Esophagus muscularis mucosa (tissue), 4 donors: ENCODE data around the gene PUM2. TPM values are rescaled to one million over a fixed set of nuclear protein-coding genes. Genes with fewer than 3 reads are reported as not detected.
"Not testable (repeated sequence)": the region's sequence is repeated elsewhere in the genome, so short reads cannot be mapped to it uniquely, and the experiment has no call there.

Experiments used
- DNase-seq: peaks from one replicate; pipeline ENCODE4 v3.0.0-alpha.2; 2017; ENCODE audit errors: extremely low spot score
- H3K27ac ChIP-seq, 4 donors: fragments of 200-600 bp; sonication (generic); replicated peaks in 1 of 4; 1 replicate in 3 of 4; 2 replicates in 1 of 4; pipeline ENCODE4 v1.5.1; 2016 to 2019; ENCODE audit warnings: mild to moderate bottlenecking in 1 of 4
- H3K27me3 ChIP-seq, 4 donors: fragments of 200-600 bp; sonication (generic); one replicate each; pipeline versions ENCODE4 v1.5.1 to v1.6.0; 2016 to 2019
- H3K36me3 ChIP-seq, 4 donors: fragments of 200-600 bp; sonication (generic); one replicate each; pipeline ENCODE4 v1.5.1; 2016 to 2019
- H3K4me1 ChIP-seq, 4 donors: fragments of 200-600 bp; sonication (generic); one replicate each; pipeline ENCODE4 v1.5.1; 2016 to 2019
- H3K4me3 ChIP-seq, 4 donors: fragments of 200-600 bp; sonication (generic); 1 replicate in 2 of 4; 2 replicates in 2 of 4; pipeline ENCODE4 v1.5.1; 2016 to 2019; ENCODE audit warnings: mild to moderate bottlenecking in 4 of 4, moderate library complexity in 1 of 4
- H3K9me3 ChIP-seq, 4 donors: fragments of 200-600 bp; sonication (generic); 1 replicate in 3 of 4; 2 replicates in 1 of 4; pipeline ENCODE4 v1.5.1; 2016 to 2019
- CTCF ChIP-seq, 3 experiments: fragments of 200-600 bp in 2 of 3; fragments of 450-650 bp in 1 of 3; sonication (generic) in 2 of 3; IDR thresholded peaks; one replicate each; pipeline ENCODE4 v1.5.1; 2017 to 2019; ENCODE audit warnings: antibody characterized with exemption in 3 of 3, mild to moderate bottlenecking in 2 of 3, moderate library complexity in 1 of 3
- EP300 ChIP-seq: sonication (generic); formaldehyde crosslinking; IDR thresholded peaks from one replicate; pipeline ENCODE4 v1.6.1; 2017; ENCODE audit warnings: antibody characterized with exemption
- POLR2A ChIP-seq: fragments of 450-650 bp; IDR thresholded peaks from one replicate; pipeline ENCODE4 v1.6.1; 2017; ENCODE audit warnings: antibody characterized with exemption, moderate library complexity, mild to moderate bottlenecking, low read depth
- POLR2AphosphoS5 ChIP-seq, 2 donors: sonication (generic); formaldehyde crosslinking; IDR thresholded peaks; one replicate each; pipeline ENCODE4 v1.6.1; 2017; ENCODE audit warnings: antibody characterized with exemption in 2 of 2
- WGBS: methylation state at CpG from one replicate; pipeline ENCODE4 v1.1.5; 2018; 5-methylcytosine and 5-hydroxymethylcytosine counted together
- intact Hi-C: fragments of 100-400 bp; cut with DNase I; formaldehyde crosslinking; loops from one replicate; pipeline ENCODE4 v1.15.1; 2023
- total RNA-seq, 4 donors: library from RNA; depleted of rRNA; stranded (reverse); fragments of >200 nt; gene quantifications; one replicate each; pipeline versions ENCODE4 v1.1.0 to v1.2.1, GENCODE V29; 2016

PUM2 gene
- total RNA-seq, 4 donors from 2014 or later, result 73.7 to 113 (median 93.1) TPM

- Histone ChIP-seq H3K9me3 (no peaks in the 10 kb centered on the region), H3K27ac (no peak overlapping the region), H3K4me1 (peaks cover 0 to 6% (median 0%) of the 10 kb centered on the region in 4 donors), H3K36me3 (no peaks in the 10 kb centered on the region), H3K4me3 (no peak overlapping the region), H3K27me3 (no peaks in the 10 kb centered on the region)
- DNase-seq, result no peak
- WGBS, result 72% methylated on average over 4 of the region's 4 CpGs
- no peak for TF ChIP-seq POLR2A
- no peak for TF ChIP-seq CTCF (IDR thresholded peaks at IDR 0.05)
- no peak for TF ChIP-seq POLR2AphosphoS5 (IDR thresholded peaks at IDR 0.05)
- TF ChIP-seq EP300, result no peak
- intact Hi-C loops, result no loop called here
These were observed 20.8 kb upstream of the PUM2 start for GRCh38 chr2:20371323-20372025.

- 73% methylated on average over 5 of the region's 5 CpGs for WGBS
- DNase-seq, result no peak
- intact Hi-C loops, result no loop called here
- TF ChIP-seq POLR2A, result no peak
- TF ChIP-seq POLR2AphosphoS5 (IDR thresholded peaks at IDR 0.05), result no peak
- TF ChIP-seq EP300, result no peak
- TF ChIP-seq CTCF (IDR thresholded peaks at IDR 0.05), result no peak
- no peaks in the 10 kb centered on the region for H3K9me3 ChIP-seq
- H3K4me1 ChIP-seq, result peaks cover 0 to 6% (median 0%) of the 10 kb centered on the region in 4 donors
- no peaks in the 10 kb centered on the region for H3K27me3 ChIP-seq
- no peak overlapping the region for H3K4me3 ChIP-seq
- H3K36me3 ChIP-seq, result no peaks in the 10 kb centered on the region
- H3K27ac ChIP-seq, result no peak overlapping the region
These were observed 19.5 kb upstream of the PUM2 start for GRCh38 chr2:20370191-20370590.

GRCh38 chr2:20369366-20369765 lies 18.7 kb upstream of the PUM2 start:
- no peaks in the 10 kb centered on the region for H3K27me3 ChIP-seq
- WGBS, result 82% methylated on average over 9 of the region's 9 CpGs
- TF ChIP-seq POLR2A, result no peak
- TF ChIP-seq CTCF (IDR thresholded peaks at IDR 0.05), result no peak
- no peak for TF ChIP-seq POLR2AphosphoS5 (IDR thresholded peaks at IDR 0.05)
- TF ChIP-seq EP300, result no peak
- H3K9me3 ChIP-seq, result no peaks in the 10 kb centered on the region
- peaks cover 0 to 6% (median 0%) of the 10 kb centered on the region in 4 donors for H3K4me1 ChIP-seq
- no peaks in the 10 kb centered on the region for H3K36me3 ChIP-seq
- no peak for DNase-seq
- H3K27ac ChIP-seq, result no peak overlapping the region
- intact Hi-C loops, result no loop called here
- no peak overlapping the region for H3K4me3 ChIP-seq

- Histone ChIP-seq H3K4me3 (no peak overlapping the region), H3K9me3 (no peaks in the 10 kb centered on the region), H3K36me3 (no peaks in the 10 kb centered on the region), H3K27me3 (no peaks in the 10 kb centered on the region), H3K27ac (no peak overlapping the region), H3K4me1 (peaks cover 0 to 6% (median 0%) of the 10 kb centered on the region in 4 donors)
- intact Hi-C loops, result no loop called here
- no peak for DNase-seq
- no peak for TF ChIP-seq POLR2AphosphoS5 (IDR thresholded peaks at IDR 0.05)
- no peak for TF ChIP-seq CTCF (IDR thresholded peaks at IDR 0.05)
- no peak for TF ChIP-seq EP300
- TF ChIP-seq POLR2A, result no peak
- 62% methylated on average over 3 of the region's 3 CpGs for WGBS
These were observed 18.1 kb upstream of the PUM2 start for GRCh38 chr2:20368706-20369105.

- H3K4me1 ChIP-seq, intact Hi-C loops, H3K4me3 ChIP-seq, H3K36me3 ChIP-seq, H3K27me3 ChIP-seq, H3K27ac ChIP-seq, H3K9me3 ChIP-seq, DNase-seq: not testable (repeated sequence)
- 90% methylated on average over 2 of the region's 3 CpGs for WGBS
These were observed 17.3 kb upstream of the PUM2 start for GRCh38 chr2:20367929-20368328.
